22Rv1 (cell line): Measurements from ENCODE around the gene WWP2.

ENCODE experiments used
- ZFX ChIP-seq: fragments of 450-650 bp; IDR thresholded peaks from 2 replicates; pipeline ENCODE4 v1.6.1; 2017; ENCODE audit warnings: antibody characterized with exemption, borderline replicate concordance
- TF ChIP-seq, protein P1 (sequence below): fragments of 450-650 bp; IDR thresholded peaks from 2 replicates; pipeline ENCODE4 v1.5.1; 2017; ENCODE audit warnings: mild to moderate bottlenecking

DNA sequence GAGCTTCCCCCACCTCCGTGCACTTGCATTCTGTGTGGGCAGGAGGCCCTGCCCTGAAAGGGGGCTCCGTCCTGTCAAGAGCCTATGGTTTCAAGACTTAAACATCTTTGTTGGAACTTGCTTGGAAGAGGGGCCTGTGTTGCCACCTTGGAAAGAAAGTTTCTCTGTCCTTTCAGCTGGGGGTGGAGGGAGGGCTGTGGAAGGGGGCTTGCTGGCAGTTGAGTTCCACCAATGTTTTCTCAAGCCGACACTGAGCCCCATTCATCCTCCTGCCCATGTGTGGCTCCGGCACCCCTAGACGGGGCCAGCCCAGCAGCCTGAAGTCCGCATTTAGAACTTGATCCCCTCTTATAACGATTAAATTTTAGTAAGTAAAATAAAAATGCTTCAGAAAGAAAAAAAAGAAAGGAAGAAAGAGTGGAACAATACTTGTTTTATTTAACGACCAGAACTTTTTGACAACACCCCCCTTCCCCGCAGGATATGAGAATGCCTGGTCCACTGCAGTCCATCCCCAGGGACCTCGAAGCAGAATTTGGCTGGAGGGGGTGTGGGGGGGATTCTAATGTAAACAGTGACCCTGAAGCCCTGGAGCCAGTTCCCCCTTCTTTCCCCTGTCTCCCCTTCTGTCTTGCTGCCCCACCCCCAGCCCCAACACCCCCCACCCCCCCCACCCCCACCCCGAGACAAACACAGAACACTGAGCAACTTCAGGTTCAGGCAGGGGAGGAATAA, 162.1 kb downstream of the WWP2 start:
- TF ChIP-seq, protein P1, sequence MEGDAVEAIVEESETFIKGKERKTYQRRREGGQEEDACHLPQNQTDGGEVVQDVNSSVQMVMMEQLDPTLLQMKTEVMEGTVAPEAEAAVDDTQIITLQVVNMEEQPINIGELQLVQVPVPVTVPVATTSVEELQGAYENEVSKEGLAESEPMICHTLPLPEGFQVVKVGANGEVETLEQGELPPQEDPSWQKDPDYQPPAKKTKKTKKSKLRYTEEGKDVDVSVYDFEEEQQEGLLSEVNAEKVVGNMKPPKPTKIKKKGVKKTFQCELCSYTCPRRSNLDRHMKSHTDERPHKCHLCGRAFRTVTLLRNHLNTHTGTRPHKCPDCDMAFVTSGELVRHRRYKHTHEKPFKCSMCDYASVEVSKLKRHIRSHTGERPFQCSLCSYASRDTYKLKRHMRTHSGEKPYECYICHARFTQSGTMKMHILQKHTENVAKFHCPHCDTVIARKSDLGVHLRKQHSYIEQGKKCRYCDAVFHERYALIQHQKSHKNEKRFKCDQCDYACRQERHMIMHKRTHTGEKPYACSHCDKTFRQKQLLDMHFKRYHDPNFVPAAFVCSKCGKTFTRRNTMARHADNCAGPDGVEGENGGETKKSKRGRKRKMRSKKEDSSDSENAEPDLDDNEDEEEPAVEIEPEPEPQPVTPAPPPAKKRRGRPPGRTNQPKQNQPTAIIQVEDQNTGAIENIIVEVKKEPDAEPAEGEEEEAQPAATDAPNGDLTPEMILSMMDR = no peak
- no peak for TF ChIP-seq ZFX
